ENCODE data around the gene BCO1. TPM values are rescaled to one million over a fixed set of nuclear protein-coding genes. Genes with fewer than 3 reads are reported as not detected.

Gene BCO1
- total RNA-seq, 3 donors from 2014 or later (not counting 1 experiment from before 2014, with no cell fraction given), result not detected

DNA sequence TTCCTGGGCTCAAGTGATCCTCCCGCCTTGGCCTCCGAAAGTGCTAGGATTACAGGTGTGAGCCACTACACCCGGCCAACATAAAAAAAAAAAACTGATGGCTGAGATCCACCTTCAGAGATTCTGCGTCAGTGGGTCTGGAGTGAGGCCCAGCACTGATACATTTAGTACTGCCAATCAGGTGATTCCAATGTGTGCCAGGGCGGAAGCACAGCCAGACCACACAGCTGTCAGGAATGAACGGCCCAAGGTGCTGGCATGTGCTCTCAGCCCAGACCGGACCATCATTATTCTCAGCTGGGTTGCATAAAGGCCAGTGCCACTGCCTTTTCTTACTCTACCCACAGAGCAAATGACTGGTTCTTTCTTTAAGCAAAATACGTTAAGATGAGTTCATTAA, 1.2 kb upstream of the BCO1 start:
- Mint-ChIP-seq H3K27me3 (ENCODE audit: low read depth in 2 of 2) (peaks cover 4 to 9% of the 10 kb centered on the region in 2 donors), H3K27ac (no peak overlapping the region), H3K9me3 (no peaks in the 10 kb centered on the region), H3K36me3 (no peaks in the 10 kb centered on the region), H3K4me1 (peaks cover 6% of the 10 kb centered on the region in 2 donors), H3K4me3 (no peak overlapping the region)
- H3K4me1 ChIP-seq (ENCODE audit: control insufficient read depth, insufficient read depth, low read length), result no peaks in the 10 kb centered on the region
- 96% methylated on average over 8 of the region's 8 CpGs for WGBS (ENCODE audit: insufficient coverage)
- TF ChIP-seq, protein P1, sequence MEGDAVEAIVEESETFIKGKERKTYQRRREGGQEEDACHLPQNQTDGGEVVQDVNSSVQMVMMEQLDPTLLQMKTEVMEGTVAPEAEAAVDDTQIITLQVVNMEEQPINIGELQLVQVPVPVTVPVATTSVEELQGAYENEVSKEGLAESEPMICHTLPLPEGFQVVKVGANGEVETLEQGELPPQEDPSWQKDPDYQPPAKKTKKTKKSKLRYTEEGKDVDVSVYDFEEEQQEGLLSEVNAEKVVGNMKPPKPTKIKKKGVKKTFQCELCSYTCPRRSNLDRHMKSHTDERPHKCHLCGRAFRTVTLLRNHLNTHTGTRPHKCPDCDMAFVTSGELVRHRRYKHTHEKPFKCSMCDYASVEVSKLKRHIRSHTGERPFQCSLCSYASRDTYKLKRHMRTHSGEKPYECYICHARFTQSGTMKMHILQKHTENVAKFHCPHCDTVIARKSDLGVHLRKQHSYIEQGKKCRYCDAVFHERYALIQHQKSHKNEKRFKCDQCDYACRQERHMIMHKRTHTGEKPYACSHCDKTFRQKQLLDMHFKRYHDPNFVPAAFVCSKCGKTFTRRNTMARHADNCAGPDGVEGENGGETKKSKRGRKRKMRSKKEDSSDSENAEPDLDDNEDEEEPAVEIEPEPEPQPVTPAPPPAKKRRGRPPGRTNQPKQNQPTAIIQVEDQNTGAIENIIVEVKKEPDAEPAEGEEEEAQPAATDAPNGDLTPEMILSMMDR (IDR thresholded peaks at IDR 0.05), result no peak
- H3K4me3 ChIP-seq (ENCODE audit: low read length), result no peak overlapping the region
- H3K9me3 ChIP-seq (ENCODE audit: control insufficient read depth, insufficient read depth, low read length), result no peaks in the 10 kb centered on the region
- intact Hi-C loops (cut with micrococcal nuclease), result no loop called here
- no peaks in the 10 kb centered on the region for H3K27me3 ChIP-seq (ENCODE audit: control insufficient read depth, insufficient read depth, low read length)
- no peak for ATAC-seq
- H3K27ac ChIP-seq (ENCODE audit: low read length), result no peak overlapping the region
- DNase-seq, result no peak
- H3K36me3 ChIP-seq (ENCODE audit: control insufficient read depth, insufficient read depth, low read length), result no peaks in the 10 kb centered on the region

DNA sequence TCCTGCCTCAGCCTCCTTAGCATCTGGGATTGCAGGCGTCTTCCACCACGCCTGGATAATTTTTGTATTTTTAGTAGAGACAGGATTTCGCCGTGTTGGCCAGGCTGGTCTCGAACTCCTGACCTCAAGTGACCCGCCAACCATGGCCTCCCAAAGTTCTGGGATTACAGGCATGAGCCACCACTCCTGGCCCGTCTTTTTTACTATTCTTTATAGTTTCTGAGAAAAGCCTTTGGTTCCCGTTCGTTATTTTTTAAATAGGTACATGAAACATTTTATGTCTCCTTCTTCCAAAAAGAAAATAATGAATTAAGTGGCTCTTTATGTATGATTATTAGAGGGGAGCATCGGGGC, 570 bp upstream of the BCO1 start:
- H3K36me3 ChIP-seq (ENCODE audit: control insufficient read depth, insufficient read depth, low read length), result no peaks in the 10 kb centered on the region
- H3K4me1 ChIP-seq (ENCODE audit: control insufficient read depth, insufficient read depth, low read length), result no peaks in the 10 kb centered on the region
- Mint-ChIP-seq H3K4me3 (no peak overlapping the region), H3K36me3 (no peaks in the 10 kb centered on the region), H3K27ac (no peak overlapping the region), H3K9me3 (no peaks in the 10 kb centered on the region), H3K4me1 (peaks cover 6% of the 10 kb centered on the region in 2 donors), H3K27me3 (ENCODE audit: low read depth in 2 of 2) (peaks cover 8 to 14% of the 10 kb centered on the region in 2 donors)
- no peaks in the 10 kb centered on the region for H3K27me3 ChIP-seq (ENCODE audit: control insufficient read depth, insufficient read depth, low read length)
- TF ChIP-seq, protein P1 (IDR thresholded peaks at IDR 0.05), result no peak
- no peaks in the 10 kb centered on the region for H3K9me3 ChIP-seq (ENCODE audit: control insufficient read depth, insufficient read depth, low read length)
- DNase-seq, result no peak
- ATAC-seq, result no peak
- intact Hi-C loops (cut with micrococcal nuclease), result no loop called here
- H3K27ac ChIP-seq (ENCODE audit: low read length), result no peak overlapping the region
- no peak overlapping the region for H3K4me3 ChIP-seq (ENCODE audit: low read length)
- WGBS (ENCODE audit: insufficient coverage), result 93% methylated on average over 7 of the region's 10 CpGs

DNA sequence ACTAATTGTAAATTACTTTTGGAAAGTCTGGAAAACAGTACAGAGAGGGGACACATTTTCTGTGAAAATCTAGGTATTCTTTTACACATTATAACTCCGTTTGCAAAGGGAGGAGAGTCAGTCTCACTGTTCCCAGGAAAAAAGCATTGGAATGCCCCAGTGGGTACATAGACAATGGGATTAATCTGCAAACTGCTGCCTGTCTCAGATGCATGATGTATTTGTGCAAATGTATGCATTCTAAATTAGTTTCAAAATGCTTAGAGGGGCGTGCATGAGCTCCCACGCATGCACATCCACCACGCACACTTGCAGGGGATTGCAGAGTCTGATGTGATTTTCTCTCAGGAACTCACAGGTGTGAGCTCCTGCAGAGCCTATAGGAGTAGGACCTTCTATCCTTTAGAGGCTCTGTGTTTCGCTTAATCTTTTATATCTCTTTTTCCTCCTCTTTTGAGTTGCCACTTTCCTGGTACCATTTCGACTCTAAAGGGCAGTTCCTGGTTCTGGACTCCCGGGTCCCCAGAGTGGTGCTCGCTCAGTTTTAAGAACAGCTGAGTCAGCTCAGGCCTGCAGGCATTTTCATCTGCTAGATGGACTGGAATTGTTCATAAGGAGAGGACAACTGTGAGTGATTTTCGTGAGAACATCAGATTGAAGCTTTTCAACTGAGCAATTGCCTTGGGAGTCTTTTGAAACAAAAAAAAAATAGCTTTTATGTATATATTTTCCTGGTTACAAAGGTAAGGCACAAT, 1.1 kb downstream of the BCO1 start:
- no peak overlapping the region for H3K4me3 Mint-ChIP-seq
- Histone ChIP-seq H3K4me1 (ENCODE audit: control insufficient read depth, insufficient read depth, low read length) (no peaks in the 10 kb centered on the region), H3K4me3 (ENCODE audit: low read length) (no peak overlapping the region), H3K36me3 (ENCODE audit: control insufficient read depth, insufficient read depth, low read length) (no peaks in the 10 kb centered on the region), H3K9me3 (ENCODE audit: control insufficient read depth, insufficient read depth, low read length) (no peaks in the 10 kb centered on the region), H3K27ac (ENCODE audit: low read length) (no peak overlapping the region), H3K27me3 (ENCODE audit: control insufficient read depth, insufficient read depth, low read length) (no peaks in the 10 kb centered on the region)
- no peak overlapping the region for H3K27ac Mint-ChIP-seq
- peaks cover 6% of the 10 kb centered on the region in 2 donors for H3K4me1 Mint-ChIP-seq
- H3K27me3 Mint-ChIP-seq (ENCODE audit: low read depth in 2 of 2), result peaks cover 8 to 14% of the 10 kb centered on the region in 2 donors
- H3K9me3 Mint-ChIP-seq, result no peaks in the 10 kb centered on the region
- 87% methylated on average over 9 of the region's 9 CpGs for WGBS (ENCODE audit: insufficient coverage)
- ATAC-seq (no peak), DNase-seq (no peak)
- TF ChIP-seq, protein P1 (IDR thresholded peaks at IDR 0.05), result no peak
- H3K36me3 Mint-ChIP-seq, result no peaks in the 10 kb centered on the region
- intact Hi-C loops (cut with micrococcal nuclease), result no loop called here

DNA sequence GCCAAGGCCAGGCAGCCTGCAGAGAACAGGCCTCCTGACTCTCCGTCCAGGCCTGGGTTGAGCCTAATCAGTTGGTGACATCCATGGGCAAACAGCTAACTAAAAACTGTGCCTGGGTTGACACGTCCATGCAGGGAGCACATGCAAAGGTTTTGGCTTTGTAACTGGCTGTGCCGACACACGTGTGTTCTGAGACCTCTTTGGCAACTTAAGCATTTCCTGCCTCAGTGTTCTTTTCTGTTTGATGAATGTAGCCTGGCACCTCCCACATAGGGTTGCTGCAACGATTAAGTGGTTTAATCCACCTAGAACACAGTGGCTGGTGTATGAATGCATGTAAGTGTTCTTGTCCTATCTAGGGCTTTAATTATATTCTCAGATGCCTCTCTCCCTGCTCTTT, 3.2 kb downstream of the BCO1 start:
- TF ChIP-seq, protein P1 (IDR thresholded peaks at IDR 0.05), result no peak
- DNase-seq, result no peak
- H3K27ac ChIP-seq (ENCODE audit: low read length), result no peak overlapping the region
- H3K27ac Mint-ChIP-seq, result no peak overlapping the region
- 86% methylated on average over 5 of the region's 5 CpGs for WGBS (ENCODE audit: insufficient coverage)
- intact Hi-C loops (cut with micrococcal nuclease), result no loop called here
- no peaks in the 10 kb centered on the region for H3K27me3 ChIP-seq (ENCODE audit: control insufficient read depth, insufficient read depth, low read length)
- peaks cover 8 to 14% of the 10 kb centered on the region in 2 donors for H3K27me3 Mint-ChIP-seq (ENCODE audit: low read depth in 2 of 2)
- H3K4me3 Mint-ChIP-seq, result no peak overlapping the region
- H3K9me3 ChIP-seq (ENCODE audit: control insufficient read depth, insufficient read depth, low read length), result no peaks in the 10 kb centered on the region
- H3K36me3 Mint-ChIP-seq, result no peaks in the 10 kb centered on the region
- no peaks in the 10 kb centered on the region for H3K36me3 ChIP-seq (ENCODE audit: control insufficient read depth, insufficient read depth, low read length)
- no peaks in the 10 kb centered on the region for H3K4me1 ChIP-seq (ENCODE audit: control insufficient read depth, insufficient read depth, low read length)
- no peaks in the 10 kb centered on the region for H3K9me3 Mint-ChIP-seq
- peaks cover 6% of the 10 kb centered on the region in 2 donors for H3K4me1 Mint-ChIP-seq
- H3K4me3 ChIP-seq (ENCODE audit: low read length), result no peak overlapping the region
- ATAC-seq, result no peak
